Retinal pigment epithelial cell (primary cell): Measurements from ENCODE around the gene LRG1.

Experiments
- DNase-seq: peaks from one replicate; pipeline ENCODE4 v3.0.0-alpha.2; 2010; ENCODE audit warnings: low read depth
- H3K4me3 ChIP-seq: 2 replicates; pipeline ENCODE4 v1.5.1; 2011; ENCODE audit warnings: mild to moderate bottlenecking, low read length, control low read depth, moderate library complexity
- TF ChIP-seq, protein P1 (sequence below): conservative IDR thresholded peaks from 2 replicates; pipeline ENCODE4 v1.5.1; 2011; ENCODE audit warnings: low read depth, low read length, control low read depth, inconsistent platforms

Gene LRG1

DNA sequence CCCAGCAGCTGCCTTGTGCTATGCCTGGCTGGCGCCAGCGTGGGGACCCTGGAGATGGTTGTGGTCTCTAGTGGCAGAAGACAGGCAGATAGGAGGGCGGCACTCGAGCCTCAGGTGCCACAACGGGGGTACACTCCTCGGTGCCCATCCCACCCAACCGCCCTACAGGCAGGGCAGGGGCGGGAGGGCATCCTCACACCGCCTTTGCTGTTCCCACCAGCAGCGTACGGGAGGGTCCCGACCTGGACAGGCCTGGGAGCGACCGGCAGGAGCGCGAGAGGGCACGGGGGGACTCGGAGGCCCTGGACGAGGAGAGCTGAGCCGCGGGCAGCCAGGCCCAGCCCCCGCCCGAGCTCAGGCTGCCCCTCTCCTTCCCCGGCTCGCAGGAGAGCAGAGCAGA lies 38.1 kb downstream of the LRG1 start:
- DNase-seq: no peak
- H3K4me3 ChIP-seq: no peak overlapping the region
- TF ChIP-seq, protein P1, sequence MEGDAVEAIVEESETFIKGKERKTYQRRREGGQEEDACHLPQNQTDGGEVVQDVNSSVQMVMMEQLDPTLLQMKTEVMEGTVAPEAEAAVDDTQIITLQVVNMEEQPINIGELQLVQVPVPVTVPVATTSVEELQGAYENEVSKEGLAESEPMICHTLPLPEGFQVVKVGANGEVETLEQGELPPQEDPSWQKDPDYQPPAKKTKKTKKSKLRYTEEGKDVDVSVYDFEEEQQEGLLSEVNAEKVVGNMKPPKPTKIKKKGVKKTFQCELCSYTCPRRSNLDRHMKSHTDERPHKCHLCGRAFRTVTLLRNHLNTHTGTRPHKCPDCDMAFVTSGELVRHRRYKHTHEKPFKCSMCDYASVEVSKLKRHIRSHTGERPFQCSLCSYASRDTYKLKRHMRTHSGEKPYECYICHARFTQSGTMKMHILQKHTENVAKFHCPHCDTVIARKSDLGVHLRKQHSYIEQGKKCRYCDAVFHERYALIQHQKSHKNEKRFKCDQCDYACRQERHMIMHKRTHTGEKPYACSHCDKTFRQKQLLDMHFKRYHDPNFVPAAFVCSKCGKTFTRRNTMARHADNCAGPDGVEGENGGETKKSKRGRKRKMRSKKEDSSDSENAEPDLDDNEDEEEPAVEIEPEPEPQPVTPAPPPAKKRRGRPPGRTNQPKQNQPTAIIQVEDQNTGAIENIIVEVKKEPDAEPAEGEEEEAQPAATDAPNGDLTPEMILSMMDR: no peak

DNA sequence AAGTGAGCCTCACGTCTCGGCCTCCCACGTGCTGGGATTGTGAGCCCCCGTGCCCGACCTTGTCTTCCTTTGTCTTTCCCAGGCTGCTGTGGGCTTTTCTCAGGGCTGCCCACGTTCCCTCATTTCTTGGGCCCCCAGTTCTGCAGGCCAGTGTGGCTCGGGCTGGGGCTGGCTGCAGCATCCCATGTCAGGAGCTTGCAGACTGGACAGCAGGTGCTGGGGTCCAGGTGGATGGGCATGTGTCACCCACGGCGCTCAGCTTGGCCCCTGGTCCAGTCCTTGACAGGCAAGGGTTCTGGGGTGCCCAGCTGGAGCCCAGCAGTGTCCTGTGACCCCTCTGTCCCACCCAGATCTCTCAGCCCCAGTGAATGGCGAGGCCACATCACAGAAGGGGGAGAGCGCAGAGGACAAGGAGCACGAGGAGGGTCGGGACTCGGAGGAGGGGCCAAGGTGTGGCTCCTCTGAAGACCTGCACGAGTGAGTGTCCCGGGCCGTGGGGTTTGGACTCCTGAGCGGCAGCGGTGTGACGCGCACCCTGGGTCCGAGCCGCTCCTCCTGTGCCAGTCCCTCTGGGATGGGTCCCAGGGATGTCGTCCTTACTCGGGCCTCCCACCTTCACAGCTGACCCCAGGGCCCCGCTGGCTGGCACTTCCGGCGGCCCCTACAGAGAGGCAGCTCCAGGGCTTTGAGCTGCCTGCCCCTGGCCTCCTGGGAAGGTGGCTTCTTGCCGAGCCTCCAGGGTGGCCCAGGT lies 38.8 kb downstream of the LRG1 start:
- no peak for DNase-seq
- TF ChIP-seq, protein P1: no peak
- no peak overlapping the region for H3K4me3 ChIP-seq

DNA sequence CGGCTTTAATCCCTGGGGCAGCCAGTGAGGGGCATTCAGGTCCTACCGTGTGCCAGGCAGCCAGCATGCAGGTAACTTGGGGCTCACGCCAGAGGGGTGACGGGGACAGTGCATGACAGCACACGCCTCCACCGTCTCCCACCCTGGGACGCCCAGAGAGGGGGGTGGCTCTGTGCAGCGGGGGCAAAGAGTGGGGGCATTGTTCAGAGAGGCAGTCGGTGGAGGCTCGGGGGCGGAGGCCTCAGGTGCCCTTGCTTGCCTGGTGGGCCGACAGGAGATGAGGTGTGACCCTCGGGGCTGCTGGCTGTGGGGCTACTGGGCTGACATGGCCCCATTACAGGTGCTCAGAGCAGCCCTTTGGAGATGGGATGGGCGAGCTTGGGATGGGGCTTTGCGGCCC lies 40.0 kb downstream of the LRG1 start:
- no peak overlapping the region for H3K4me3 ChIP-seq
- DNase-seq: no peak
- TF ChIP-seq, protein P1: no peak

DNA sequence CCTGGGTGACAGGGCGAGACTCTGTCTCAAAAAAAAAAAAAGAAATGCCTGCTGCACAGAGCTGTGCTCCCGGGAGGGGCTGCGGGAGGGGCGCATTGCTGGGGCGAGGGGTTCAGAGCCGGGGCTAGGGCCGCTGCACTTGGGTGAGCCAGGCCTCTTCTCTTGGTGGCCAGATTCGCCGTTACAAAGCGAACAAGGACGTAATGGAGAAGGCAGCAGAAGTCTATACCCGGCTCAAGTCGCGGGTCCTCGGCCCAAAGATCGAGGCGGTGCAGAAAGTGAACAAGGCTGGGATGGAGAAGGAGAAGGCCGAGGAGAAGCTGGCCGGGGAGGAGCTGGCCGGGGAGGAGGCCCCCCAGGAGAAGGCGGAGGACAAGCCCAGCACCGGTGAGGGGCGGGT lies 40.5 kb downstream of the LRG1 start:
- no peak overlapping the region for H3K4me3 ChIP-seq
- DNase-seq: no peak
- TF ChIP-seq, protein P1: no peak

DNA sequence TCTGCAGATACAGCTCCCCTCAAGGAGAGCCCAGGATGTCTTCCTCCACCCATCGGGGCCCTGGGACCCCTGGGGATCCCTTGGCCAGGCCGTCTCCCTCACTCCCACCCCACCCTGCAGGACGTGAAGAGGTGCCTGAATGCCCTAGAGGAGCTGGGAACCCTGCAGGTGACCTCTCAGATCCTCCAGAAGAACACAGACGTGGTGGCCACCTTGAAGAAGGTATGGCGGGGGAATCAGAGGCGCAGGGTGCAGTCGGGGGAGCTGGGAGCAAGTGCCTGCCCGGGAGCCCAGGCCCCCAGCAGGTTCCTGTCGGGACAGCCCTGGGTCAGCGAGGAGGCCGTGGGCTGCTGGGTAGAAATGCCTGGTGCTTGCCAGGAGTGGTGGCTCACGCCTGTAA lies 41.1 kb downstream of the LRG1 start:
- TF ChIP-seq, protein P1: no peak
- H3K4me3 ChIP-seq: no peak overlapping the region
- DNase-seq: no peak

DNA sequence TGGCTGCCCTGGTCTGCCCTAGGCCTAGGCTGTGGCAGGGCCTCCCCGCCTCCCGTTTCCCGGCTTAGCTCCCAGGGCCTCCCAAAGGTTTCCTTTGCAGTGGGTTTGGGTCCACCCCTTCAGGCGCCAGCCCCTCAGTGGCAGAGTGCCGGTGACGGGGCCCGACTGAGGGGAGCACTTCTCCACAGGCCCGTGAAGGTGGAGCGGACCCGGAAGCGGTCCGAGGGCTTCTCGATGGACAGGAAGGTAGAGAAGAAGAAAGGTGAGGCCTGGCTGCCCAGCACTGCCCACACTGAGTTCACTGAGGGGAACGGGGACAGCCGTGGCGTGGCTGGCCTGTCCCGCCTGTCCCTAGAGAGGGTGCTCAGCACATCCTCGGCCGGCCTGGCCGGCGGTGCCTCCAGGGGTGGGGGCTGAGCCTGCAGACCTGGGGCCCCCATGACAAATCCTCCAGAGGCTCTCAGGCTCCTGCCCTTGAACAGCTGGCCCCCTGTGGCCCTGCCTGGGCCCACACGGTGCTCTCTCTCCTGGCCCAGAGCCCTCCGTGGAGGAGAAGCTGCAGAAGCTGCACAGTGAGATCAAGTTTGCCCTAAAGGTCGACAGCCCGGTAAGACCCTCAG lies 42.0 kb downstream of the LRG1 start:
- TF ChIP-seq, protein P1: no peak
- no peak for DNase-seq
- H3K4me3 ChIP-seq: no peak overlapping the region

DNA sequence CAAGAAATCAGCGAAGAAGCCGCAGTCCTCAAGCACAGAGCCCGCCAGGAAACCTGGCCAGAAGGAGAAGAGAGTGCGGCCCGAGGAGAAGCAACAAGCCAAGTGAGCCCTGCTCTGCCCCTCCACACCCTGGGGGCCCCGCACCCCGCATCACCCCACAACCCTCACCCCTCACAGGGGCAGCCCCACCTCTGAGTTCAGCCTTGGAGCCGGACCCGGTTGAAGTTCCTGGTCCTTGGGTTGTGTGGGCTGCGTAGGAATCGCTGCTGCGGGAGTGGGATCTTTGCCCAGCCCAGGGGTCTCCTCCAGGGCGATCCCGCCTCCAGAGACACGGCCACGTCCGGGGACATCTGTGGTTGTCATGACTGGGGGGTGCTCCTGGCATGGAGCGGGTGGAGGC lies 43.5 kb downstream of the LRG1 start:
- TF ChIP-seq, protein P1: no peak
- no peak for DNase-seq
- H3K4me3 ChIP-seq: no peak overlapping the region
